Measurements from ENCODE around the gene GLIPR2.
"Not testable (repeated sequence)": the region's sequence is repeated elsewhere in the genome, so short reads cannot be mapped to it uniquely, and the experiment has no call there.

Gene GLIPR2

DNA sequence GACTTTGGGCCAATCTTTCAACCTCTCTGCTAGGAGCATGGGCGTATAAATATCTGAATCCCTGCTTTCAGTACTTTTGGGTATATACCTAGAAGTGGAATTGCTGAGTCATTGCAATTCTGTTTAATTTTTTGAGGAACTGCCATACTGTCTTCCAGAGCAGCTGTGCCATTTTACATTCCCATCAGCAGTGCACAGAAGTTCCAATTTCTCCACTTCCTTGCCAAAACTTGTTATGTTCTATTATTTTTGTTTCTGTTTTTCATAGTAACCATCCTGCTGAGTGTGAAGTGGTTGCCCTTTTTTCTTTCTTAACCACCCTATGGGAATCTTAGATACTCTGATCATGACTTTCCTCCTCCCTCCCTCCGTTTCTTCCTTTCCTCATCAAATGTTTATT is 21.6 kb downstream of the GLIPR2 start:
- Histone ChIP-seq H3K36me3 (ENCODE audit: insufficient read depth, low read length) (peaks cover 16% of the 10 kb centered on the region), H3K9ac (ENCODE audit: low read depth, low read length) (no peak overlapping the region), H3K27me3 (ENCODE audit: control insufficient read depth, insufficient read depth, low read length) (no peaks in the 10 kb centered on the region), H3K4me1 (ENCODE audit: control insufficient read depth, insufficient read depth, low read length) (peaks cover 69% of the 10 kb centered on the region), H3K4me2 (ENCODE audit: low read length) (no peak overlapping the region), H3K4me3 (ENCODE audit: low read length) (no peak overlapping the region), H3K9me3 (replicated peaks; ENCODE audit: low read length) (no peaks in the 10 kb centered on the region)

DNA sequence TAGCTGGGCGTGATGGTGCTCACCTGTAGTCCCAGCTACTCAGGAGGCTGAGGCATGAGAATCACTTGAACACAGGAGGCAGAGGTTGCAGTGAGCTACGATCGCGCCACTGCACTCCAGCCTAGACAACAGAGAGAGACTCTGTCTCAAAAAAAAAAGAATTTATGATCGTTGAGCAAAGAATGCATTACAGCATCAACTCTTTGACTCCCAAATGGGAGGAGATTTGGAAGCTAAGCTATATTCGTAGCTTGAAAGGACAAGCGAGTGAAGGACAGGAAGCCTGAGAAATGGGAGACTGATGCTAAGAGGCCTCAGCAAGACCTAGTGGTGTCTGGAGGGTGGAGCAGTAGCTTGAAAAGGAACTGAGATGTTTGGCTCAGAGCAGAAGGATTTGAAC is 22.4 kb downstream of the GLIPR2 start:
- Histone ChIP-seq H3K4me2 (ENCODE audit: low read length) (no peak overlapping the region), H3K27me3 (ENCODE audit: control insufficient read depth, insufficient read depth, low read length) (no peaks in the 10 kb centered on the region), H3K36me3 (ENCODE audit: insufficient read depth, low read length) (peaks cover 12% of the 10 kb centered on the region), H3K4me3 (ENCODE audit: low read length) (no peak overlapping the region), H3K4me1 (ENCODE audit: control insufficient read depth, insufficient read depth, low read length) (peaks cover 69% of the 10 kb centered on the region), H3K9me3 (replicated peaks; ENCODE audit: low read length) (no peaks in the 10 kb centered on the region), H3K9ac (ENCODE audit: low read depth, low read length) (no peak overlapping the region)

DNA sequence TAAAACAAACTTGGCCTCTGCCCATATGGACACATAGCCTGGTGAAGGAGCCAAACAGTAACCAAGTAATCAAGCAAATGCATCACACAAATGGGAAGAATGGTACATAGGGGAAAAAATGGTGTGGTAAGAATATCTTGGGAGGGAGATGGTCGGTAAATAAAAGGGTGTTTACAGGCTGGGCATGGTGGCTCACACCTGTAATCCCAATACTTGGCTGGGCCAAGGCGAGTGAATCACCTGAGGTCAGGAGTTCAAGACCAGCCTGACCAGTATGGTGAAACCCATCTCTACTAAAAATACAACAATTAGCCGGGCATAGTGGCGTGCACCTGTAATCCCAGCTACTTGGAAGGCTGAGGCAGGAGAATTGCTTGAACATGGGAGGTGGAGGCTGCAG is 23.0 kb downstream of the GLIPR2 start:
- H3K4me1 ChIP-seq (ENCODE audit: control insufficient read depth, insufficient read depth, low read length) = peaks cover 69% of the 10 kb centered on the region
- peaks cover 12% of the 10 kb centered on the region for H3K36me3 ChIP-seq (ENCODE audit: insufficient read depth, low read length)
- H3K9ac ChIP-seq (ENCODE audit: low read depth, low read length); H3K27me3 ChIP-seq (ENCODE audit: control insufficient read depth, insufficient read depth, low read length); H3K9me3 ChIP-seq (replicated peaks; ENCODE audit: low read length); H3K4me2 ChIP-seq (ENCODE audit: low read length); H3K4me3 ChIP-seq (ENCODE audit: low read length): not testable (repeated sequence)

DNA sequence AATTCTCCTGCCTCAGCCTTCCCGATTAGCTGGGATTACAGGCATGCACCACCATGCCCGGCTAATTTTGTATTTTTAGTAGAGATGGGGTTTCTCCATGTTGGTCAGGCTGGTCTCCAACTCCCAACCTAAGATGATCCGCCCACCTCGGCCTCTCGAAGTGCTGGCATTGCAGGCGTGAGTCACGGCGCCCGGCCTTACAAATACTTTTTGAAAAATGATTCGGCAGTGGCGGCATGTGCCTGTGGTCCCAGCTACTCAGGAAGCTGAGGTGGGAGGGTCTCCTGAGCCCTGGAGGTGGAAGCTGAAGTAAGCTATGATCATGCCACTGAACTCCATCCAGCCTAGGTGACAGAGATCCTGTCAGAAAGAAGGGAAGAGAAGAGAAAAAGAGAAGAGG is 23.6 kb downstream of the GLIPR2 start:
- H3K27me3 ChIP-seq (ENCODE audit: control insufficient read depth, insufficient read depth, low read length); H3K4me3 ChIP-seq (ENCODE audit: low read length); H3K4me2 ChIP-seq (ENCODE audit: low read length); H3K9me3 ChIP-seq (replicated peaks; ENCODE audit: low read length): not testable (repeated sequence)
- peak overlapping the region; percentile 12 for H3K9ac ChIP-seq (ENCODE audit: low read depth, low read length)
- H3K36me3 ChIP-seq (ENCODE audit: insufficient read depth, low read length) = peaks cover 12% of the 10 kb centered on the region
- H3K4me1 ChIP-seq (ENCODE audit: control insufficient read depth, insufficient read depth, low read length) = peaks cover 69% of the 10 kb centered on the region

DNA sequence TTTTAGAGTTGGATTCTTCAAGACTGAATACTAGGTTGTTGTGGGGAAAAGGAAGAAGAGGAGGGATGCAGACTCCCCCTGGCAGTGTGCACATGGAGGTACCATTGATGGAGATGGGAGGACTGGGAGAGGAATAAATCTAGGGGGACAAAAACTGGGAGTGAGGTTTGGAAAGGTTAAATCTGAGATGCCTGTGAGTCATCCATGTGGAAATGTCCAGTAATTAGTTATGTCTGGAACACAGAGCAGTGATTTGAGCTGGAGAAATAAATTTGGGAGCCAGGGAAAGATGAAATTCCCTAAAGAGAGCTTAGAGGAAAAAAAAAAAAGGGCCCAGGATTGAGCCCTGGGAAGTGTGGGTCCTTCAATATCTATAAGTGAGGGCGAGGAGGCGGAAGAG is 24.7 kb downstream of the GLIPR2 start:
- H3K27me3 ChIP-seq (ENCODE audit: control insufficient read depth, insufficient read depth, low read length) = no peaks in the 10 kb centered on the region
- peaks cover 12% of the 10 kb centered on the region for H3K36me3 ChIP-seq (ENCODE audit: insufficient read depth, low read length)
- H3K4me1 ChIP-seq (ENCODE audit: control insufficient read depth, insufficient read depth, low read length) = peaks cover 77% of the 10 kb centered on the region
- no peak overlapping the region for H3K4me3 ChIP-seq (ENCODE audit: low read length)
- H3K4me2 ChIP-seq (ENCODE audit: low read length) = peak overlapping the region; percentile 16
- H3K9me3 ChIP-seq (replicated peaks; ENCODE audit: low read length) = no peaks in the 10 kb centered on the region
- H3K9ac ChIP-seq (ENCODE audit: low read depth, low read length) = peak overlapping the region; percentile 17

DNA sequence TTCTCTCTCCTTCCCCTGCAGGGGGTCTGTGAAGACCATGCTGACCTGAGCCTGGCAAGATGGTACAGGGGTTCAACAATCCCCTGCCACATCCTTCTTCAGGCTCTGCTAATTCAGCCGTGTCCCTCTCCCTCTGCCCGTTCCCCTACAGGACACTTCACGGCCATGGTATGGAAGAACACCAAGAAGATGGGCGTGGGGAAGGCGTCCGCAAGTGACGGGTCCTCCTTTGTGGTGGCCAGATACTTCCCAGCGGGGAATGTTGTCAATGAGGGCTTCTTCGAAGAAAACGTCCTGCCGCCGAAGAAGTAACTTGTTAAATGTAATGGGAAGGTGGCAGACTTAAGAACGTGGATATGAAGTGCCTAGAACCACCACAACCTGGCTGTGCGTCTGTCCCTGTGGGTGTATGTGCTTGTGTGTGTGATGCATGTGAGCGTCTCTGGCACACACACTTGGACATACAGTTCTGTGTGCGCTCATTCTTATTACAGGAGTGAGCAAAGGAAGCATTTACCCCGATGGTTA is 25.7 kb downstream of the GLIPR2 start:
- H3K9ac ChIP-seq (ENCODE audit: low read depth, low read length) = peak overlapping the region; percentile 71
- no peak overlapping the region for H3K4me2 ChIP-seq (ENCODE audit: low read length)
- H3K9me3 ChIP-seq (replicated peaks; ENCODE audit: low read length) = no peaks in the 10 kb centered on the region
- no peaks in the 10 kb centered on the region for H3K27me3 ChIP-seq (ENCODE audit: control insufficient read depth, insufficient read depth, low read length)
- H3K36me3 ChIP-seq (ENCODE audit: insufficient read depth, low read length) = peaks cover 7% of the 10 kb centered on the region
- peaks cover 79% of the 10 kb centered on the region for H3K4me1 ChIP-seq (ENCODE audit: control insufficient read depth, insufficient read depth, low read length)
- no peak overlapping the region for H3K4me3 ChIP-seq (ENCODE audit: low read length)

- Histone ChIP-seq H3K36me3 (ENCODE audit: insufficient read depth, low read length) (peaks cover 7% of the 10 kb centered on the region), H3K27me3 (ENCODE audit: control insufficient read depth, insufficient read depth, low read length) (no peaks in the 10 kb centered on the region), H3K4me3 (ENCODE audit: low read length) (peak overlapping the region; percentile 18), H3K4me1 (ENCODE audit: control insufficient read depth, insufficient read depth, low read length) (peaks cover 75% of the 10 kb centered on the region), H3K9ac (ENCODE audit: low read depth, low read length) (peak overlapping the region; percentile 71), H3K9me3 (replicated peaks; ENCODE audit: low read length) (no peaks in the 10 kb centered on the region), H3K4me2 (ENCODE audit: low read length) (peak overlapping the region; percentile 49)
Observed at GRCh38 chr9:36163049-36163785, 26.7 kb downstream of the GLIPR2 start.

DNA sequence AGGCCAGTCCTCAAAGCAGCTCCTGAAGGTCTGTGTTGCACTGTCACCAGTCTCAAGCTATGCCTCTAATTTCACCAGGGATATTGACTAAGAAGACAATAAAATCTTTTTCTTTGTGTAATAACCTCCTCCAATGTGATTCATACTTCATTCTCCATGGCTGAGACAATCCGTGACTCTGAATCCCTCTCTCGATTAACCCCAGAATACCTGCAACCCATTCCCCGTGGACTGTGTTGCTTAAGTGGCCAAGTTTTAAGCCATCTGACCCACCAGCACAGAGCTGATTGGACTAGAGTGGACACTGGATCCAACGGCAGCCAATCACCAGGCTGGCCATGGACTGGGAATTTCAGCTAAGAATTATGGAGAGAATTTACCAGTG is 27.2 kb downstream of the GLIPR2 start:
- Histone ChIP-seq H3K4me1 (ENCODE audit: control insufficient read depth, insufficient read depth, low read length) (peaks cover 69% of the 10 kb centered on the region), H3K4me2 (ENCODE audit: low read length) (peak overlapping the region; percentile 49), H3K9ac (ENCODE audit: low read depth, low read length) (peak overlapping the region; percentile 71)

DNA sequence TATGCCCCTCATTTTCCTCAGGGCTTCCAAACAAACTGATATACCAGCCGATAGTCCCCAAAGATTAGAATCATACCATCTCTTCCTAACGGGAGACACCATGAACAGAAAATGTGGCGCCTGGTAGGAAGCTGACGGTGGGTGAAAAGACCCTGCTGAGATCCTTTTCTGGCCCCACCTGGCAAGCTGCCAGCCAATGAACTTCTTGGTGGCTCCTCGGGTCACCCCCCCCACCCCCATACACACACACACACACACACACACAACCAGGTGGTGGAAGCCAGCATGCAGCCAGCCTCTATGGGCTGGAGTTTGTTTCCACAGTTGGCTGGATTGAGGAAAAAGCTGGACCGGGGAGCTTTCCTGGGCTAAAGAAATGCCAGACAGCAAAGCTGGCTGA is 27.8 kb downstream of the GLIPR2 start:
- H3K4me2 ChIP-seq (ENCODE audit: low read length) = no peak overlapping the region
- peaks cover 65% of the 10 kb centered on the region for H3K4me1 ChIP-seq (ENCODE audit: control insufficient read depth, insufficient read depth, low read length)
- H3K9me3 ChIP-seq (replicated peaks; ENCODE audit: low read length) = no peaks in the 10 kb centered on the region
- H3K27me3 ChIP-seq (ENCODE audit: control insufficient read depth, insufficient read depth, low read length) = no peaks in the 10 kb centered on the region
- peaks cover 4% of the 10 kb centered on the region for H3K36me3 ChIP-seq (ENCODE audit: insufficient read depth, low read length)
- H3K9ac ChIP-seq (ENCODE audit: low read depth, low read length) = peak overlapping the region; percentile 25
- no peak overlapping the region for H3K4me3 ChIP-seq (ENCODE audit: low read length)

More for the DNA sequence above, 27.2 kb downstream of the GLIPR2 start:
- peaks cover 4% of the 10 kb centered on the region for H3K36me3 ChIP-seq (ENCODE audit: insufficient read depth, low read length)
- H3K9me3 ChIP-seq (replicated peaks; ENCODE audit: low read length) = no peaks in the 10 kb centered on the region
- H3K27me3 ChIP-seq (ENCODE audit: control insufficient read depth, insufficient read depth, low read length) = no peaks in the 10 kb centered on the region
- H3K4me3 ChIP-seq (ENCODE audit: low read length) = peak overlapping the region; percentile 18

- H3K4me2 ChIP-seq (ENCODE audit: low read length) = no peak overlapping the region
- peak overlapping the region; percentile 74 for H3K9ac ChIP-seq (ENCODE audit: low read depth, low read length)
- H3K36me3 ChIP-seq (ENCODE audit: insufficient read depth, low read length) = peaks cover 4% of the 10 kb centered on the region
- peaks cover 60% of the 10 kb centered on the region for H3K4me1 ChIP-seq (ENCODE audit: control insufficient read depth, insufficient read depth, low read length)
- H3K27me3 ChIP-seq (ENCODE audit: control insufficient read depth, insufficient read depth, low read length) = no peaks in the 10 kb centered on the region
- H3K9me3 ChIP-seq (replicated peaks; ENCODE audit: low read length) = no peaks in the 10 kb centered on the region
- H3K4me3 ChIP-seq (ENCODE audit: low read length) = no peak overlapping the region
Observed at GRCh38 chr9:36164989-36165388, 28.5 kb downstream of the GLIPR2 start.

DNA sequence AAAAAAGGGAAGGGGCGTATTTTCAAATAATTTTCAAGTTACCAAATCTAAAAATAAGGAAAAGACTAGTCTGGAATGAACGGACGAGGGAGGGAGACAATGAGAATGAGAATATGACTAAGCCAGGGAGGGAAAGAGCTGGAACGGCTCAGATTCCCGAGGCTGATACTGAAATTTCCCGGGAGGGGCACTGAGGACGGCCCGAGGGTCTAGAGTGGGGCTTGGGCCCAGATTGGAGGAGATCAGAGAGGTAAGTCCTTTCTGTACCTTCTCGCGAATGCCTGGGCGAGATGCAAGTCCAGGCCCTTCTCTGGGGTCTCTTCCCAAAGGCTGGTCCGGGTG is 29.3 kb downstream of the GLIPR2 start:
- no peaks in the 10 kb centered on the region for H3K9me3 ChIP-seq (replicated peaks; ENCODE audit: low read length)
- H3K4me2 ChIP-seq (ENCODE audit: low read length) = peak overlapping the region; percentile 94
- peak overlapping the region; percentile 78 for H3K4me3 ChIP-seq (ENCODE audit: low read length)
- H3K9ac ChIP-seq (ENCODE audit: low read depth, low read length) = peak overlapping the region; percentile 74
- no peaks in the 10 kb centered on the region for H3K27me3 ChIP-seq (ENCODE audit: control insufficient read depth, insufficient read depth, low read length)
- H3K4me1 ChIP-seq (ENCODE audit: control insufficient read depth, insufficient read depth, low read length) = peaks cover 53% of the 10 kb centered on the region
- H3K36me3 ChIP-seq (ENCODE audit: insufficient read depth, low read length) = peaks cover 4% of the 10 kb centered on the region
